Glomerular endothelial cell (primary cell): ENCODE results near the gene SERGEF. TPM values are rescaled to one million over a fixed set of nuclear protein-coding genes. Genes with fewer than 3 reads are reported as not detected.

Source experiments
- DNase-seq: peaks from one replicate; pipeline ENCODE4 v3.0.0-alpha.2; 2011; ENCODE audit warnings: low read depth, low spot score; ENCODE audit errors: extremely low read depth
- total RNA-seq: library from RNA; depleted of rRNA; stranded (reverse); fragments of >200 nt; gene quantifications from 2 replicates; pipeline ENCODE4 v1.2.3, GENCODE V29; 2015

SERGEF gene
- total RNA-seq, 1 donor from 2014 or later = 5.4 TPM

DNA sequence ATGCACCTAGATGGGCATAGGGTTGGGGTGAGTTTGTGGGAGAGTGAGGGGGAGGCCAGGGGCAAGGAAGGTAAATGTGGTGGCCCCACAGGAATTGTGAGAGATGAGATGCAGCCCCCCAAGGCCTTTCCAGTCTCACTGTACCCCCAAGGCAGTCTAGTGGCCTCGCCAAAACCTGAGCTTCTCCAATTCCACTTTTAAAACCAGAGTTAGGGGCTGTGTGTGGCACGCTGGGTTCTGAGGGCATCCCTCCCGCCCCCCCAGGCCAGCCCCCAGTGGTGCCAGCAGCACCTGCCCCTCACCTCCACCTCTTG lies 237.9 kb downstream of the SERGEF start:
- no peak for DNase-seq

DNA sequence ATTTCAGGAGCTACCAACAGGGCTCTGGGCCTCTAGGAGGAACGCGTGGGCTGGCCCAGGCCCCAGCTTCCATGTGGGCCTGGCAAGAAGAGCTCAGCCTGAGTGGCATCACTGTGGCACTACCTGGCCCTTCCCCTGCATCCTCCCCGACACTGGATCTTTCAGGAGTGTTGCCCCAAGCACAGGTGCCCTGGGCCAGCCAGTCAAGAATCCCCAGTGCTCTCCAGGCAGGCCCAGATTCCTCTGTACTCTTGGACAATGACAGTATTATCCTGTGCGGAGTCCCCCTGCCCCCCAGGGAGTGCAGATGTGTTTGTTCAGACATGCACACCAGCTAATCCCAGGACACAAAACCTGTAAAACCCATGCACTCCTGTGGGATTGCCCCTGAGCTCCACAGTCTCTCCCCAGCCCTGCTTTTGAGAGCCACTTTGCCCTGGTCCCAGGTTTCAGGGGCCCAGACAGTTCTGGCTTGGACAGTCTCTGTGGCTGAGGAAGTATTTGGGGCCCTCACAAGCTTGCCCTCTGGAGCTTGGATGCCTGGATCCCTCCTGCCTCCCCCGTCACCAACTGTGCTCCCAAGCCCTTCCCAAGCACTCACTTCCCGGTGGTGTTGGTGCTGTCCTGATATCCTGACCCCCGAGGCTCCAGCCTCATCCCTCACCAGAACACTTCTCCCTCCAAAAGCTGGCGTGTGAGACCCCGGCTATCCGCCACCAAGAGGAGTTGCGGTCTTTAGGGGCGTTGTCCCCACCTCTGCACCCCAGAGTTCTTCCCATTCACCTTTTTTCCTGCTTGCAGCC lies 238.4 kb downstream of the SERGEF start:
- no peak for DNase-seq

DNA sequence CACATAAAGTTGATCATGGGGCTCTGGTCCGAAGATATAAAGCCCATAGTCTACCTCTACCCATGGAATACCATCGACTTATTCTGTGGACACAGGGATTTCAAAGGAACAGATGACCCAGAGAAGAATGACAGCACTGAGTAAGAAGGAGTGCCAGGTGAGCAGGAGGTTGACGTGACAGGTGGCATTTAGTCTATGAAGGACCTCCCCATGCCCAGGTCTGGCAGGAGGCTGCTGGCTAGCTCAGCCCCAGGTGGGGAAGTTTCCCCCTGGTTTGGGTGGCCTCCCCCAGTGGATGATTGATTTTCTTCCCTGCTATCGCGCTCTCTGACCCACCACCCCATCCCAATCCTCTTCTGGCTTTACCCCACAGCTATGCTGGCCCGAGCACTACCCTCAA lies 239.2 kb downstream of the SERGEF start:
- no peak for DNase-seq

DNA sequence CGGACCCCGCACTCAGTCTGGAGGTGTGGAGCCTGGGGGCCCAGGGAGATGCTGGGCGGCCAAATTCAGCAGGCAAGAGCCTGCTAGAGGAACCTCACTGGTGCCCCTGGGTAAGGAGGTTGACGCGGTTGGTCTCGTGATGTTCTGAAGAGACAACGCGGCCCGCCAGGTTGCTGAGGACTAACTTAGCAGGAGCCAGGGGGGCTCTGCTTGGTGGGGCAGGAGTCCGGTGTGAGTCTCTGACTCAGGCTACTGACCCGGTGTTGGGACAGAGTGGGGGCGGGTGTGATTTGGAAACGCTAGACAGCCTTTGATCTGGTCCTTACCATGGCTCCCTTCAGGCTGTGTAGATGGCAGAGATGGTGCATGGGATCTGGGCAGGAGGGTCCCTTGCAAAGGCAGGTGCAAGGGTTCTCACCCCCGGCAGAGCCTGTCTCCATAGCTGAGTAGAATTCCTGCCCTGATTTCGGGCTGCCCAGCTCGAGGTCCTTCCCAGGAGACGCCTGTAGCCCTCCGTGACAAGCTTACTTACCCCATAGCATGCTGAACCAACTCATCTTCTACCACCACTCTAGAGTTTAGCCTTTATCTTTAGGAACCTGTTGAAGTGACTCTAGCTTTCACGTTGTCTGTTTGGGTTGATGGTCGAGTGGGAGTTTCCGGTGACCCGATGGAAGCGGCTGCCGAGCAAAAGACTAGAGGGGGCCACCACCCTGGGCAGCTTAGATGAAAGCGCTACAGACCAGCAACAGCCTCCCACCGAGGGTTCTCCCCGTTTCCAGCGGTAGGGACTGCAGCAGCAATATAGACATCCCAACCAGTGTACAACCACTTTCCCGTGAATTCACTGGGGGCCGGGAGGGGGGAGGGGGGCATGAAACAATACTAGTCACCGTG lies 239.9 kb downstream of the SERGEF start:
- DNase-seq = no peak

DNA sequence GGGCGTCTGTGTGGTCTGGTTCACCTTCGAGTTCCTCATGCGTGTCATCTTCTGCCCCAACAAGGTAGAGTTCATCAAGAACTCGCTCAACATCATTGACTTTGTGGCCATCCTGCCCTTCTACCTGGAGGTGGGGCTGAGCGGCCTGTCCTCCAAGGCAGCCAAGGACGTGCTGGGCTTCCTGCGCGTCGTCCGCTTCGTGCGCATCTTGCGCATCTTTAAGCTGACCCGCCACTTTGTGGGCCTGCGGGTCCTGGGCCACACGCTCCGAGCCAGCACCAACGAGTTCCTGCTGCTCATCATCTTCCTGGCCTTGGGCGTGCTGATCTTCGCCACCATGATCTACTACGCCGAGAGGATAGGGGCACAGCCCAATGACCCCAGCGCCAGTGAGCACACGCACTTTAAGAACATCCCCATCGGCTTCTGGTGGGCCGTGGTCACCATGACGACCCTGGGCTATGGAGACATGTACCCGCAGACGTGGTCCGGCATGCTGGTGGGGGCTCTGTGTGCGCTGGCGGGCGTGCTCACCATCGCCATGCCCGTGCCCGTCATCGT lies 240.9 kb downstream of the SERGEF start:
- no peak for DNase-seq

DNA sequence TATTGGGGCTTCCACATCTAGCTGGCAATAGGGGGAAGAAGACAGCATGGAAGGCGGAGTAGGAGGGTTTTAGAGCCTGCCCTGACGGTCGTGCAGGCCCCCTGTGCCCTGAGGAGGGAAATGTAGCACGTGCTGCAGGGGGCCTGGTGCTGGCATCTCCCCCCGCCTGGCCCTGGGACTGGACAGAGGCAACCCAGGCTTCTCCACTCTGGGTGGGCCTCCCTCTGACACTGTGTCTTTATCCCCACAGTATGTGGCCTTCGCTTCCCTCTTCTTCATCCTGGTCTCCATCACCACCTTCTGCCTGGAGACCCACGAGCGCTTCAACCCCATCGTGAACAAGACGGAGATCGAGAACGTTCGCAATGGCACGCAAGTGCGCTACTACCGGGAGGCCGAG lies 241.4 kb downstream of the SERGEF start:
- no peak for DNase-seq

DNA sequence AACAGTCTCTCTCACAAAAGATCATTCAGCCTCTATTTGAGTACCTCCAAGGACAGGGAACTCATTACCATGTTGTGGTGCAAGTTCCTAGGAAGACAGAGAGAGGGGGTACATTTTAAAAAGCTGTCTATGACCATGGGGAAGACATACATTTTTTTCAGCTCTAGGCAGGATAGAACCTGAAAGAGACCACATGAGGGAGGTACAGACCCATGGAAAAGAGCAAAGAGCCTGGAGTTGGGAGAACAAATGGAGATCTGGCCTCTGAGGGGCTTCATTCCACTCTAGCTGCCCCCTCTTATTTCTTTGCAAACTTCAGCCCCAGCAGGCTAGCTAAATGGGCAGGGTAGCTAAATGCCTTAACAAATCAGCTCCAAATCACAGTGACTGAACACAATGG lies 241.9 kb downstream of the SERGEF start:
- no peak for DNase-seq

DNA sequence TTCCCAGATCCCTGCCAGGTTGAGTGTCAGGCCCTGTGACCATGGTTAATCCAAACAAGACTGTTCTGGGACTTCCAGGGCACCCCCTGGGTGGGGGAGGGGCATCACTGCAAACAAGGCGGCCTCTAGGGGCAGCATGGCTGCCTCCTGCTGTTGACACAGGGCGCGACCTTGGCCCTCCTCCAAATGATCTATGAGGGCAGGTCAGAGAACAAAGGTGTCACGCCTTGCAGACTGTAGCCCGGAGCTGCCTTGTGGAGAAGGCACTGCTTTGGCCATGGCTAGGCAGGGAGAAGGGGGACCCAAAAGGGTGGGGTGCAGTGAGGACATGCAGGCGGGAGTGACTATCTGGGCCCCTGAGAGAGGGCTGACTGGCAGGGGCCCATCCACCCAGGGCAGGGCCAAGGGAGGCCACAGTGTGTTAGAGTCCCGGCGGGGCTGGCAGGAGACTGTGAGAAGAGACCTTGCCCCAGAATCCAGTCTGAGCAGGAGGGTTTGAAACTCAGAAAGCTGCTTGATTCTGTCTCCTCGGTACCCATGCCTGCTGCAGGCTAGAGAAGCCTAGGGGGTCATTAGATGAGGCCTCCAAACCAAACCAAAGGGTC lies 242.7 kb downstream of the SERGEF start:
- no peak for DNase-seq

DNA sequence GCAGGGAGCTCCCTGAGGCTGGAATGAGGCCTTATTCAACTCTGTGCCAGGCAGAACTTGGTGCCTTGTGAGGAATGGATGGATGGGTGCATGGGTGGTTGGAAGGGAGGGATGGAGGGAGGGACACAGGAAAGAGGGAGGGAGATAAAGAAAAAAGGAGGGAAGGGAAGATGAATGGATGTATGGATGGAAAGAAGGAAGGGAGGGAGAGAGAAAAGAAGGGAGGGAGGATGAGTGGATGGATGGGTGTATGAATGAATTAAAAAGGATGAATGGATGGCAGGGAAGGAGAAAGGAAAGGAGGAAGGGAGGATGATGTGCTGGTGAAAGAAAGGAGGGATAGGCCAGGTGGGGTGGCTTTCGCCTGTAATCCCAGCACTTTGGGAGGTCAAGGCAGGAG lies 243.6 kb downstream of the SERGEF start:
- no peak for DNase-seq

DNA sequence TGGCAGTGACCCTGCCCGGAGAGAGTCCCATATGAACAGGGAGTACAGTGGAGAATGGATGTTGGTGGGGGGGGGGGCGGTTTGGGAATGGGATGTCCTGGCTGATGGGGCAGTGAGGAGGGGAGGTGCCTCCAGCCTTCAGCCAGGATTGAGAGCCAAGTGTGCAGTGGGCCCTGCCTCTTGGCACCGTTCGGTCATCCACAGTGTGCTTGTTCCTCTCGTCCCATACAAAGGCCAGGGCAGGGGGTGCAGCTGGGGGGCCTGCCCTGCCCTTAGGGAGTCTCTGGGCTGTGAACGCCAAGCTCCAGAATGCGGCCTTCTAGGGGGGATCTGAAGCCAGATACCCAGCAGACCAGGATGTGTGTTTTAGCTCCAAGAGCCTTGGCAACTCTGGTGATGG lies 244.3 kb downstream of the SERGEF start:
- no peak for DNase-seq

DNA sequence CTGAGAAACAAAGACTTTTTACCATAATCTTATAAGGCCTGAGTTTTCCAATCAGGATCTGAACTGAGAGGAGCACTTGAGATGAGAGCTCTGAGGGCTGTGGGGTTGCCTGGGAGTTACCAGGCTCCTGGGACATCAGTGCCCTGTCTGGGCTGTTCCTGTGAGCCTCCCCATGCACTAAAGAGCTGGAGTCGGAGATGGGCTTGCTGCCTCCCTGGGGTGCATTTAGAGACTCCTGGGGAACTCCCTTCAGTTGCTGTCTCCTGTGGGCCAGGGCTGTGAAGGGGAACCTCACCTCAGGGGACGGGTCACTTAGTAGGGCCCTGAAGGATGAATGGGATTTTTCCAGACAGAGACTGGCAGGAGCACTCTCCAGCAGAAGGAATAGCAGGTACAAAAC lies 244.9 kb downstream of the SERGEF start:
- no peak for DNase-seq

DNA sequence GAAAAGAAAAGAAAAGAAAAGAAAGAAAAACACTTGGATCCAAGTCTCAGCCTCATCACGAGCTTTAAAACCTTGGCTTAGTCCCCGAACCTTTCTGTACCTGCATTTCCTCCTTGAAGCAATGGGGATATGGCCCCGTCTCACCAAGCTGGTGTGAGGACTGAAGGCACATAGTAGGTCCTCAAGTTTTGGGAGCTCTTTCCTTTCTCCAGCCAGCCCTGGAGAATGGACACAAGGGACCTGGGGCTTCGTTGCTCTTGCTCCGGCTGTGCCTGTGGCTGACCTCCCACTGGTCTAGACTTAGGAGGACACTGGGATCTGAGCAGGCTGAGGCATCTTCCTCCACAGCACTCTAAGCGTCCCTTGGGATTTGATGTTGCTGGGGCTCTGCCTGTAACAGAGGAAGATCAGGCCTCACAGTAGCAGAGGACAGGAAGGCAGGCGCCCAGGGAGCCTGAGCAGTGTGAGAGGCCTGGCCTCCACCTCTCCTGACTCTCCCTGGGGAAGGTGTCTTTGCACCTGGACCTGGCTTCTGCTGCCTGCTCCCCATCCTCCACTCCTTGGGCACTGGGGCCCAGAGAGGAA lies 245.5 kb downstream of the SERGEF start:
- no peak for DNase-seq

DNA sequence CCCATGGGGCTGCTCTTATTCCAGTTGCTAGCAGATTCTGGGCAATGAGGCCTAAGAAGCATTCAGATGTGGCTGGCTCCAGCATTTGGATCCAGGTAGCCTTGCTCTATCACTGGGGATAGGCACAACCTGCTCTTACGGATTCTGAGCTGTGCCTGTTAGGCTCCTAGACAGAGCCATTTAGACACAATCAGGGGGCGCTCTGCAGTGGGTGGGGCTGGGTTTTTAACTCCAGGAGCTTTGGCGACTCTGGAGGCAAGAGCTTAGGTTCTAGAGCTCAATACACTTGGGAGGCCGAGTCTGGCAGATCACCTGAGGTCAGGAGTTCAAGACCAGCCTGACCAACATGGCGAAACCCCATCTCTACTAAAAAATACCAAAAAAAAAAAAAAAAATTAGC lies 246.3 kb downstream of the SERGEF start:
- no peak for DNase-seq

DNA sequence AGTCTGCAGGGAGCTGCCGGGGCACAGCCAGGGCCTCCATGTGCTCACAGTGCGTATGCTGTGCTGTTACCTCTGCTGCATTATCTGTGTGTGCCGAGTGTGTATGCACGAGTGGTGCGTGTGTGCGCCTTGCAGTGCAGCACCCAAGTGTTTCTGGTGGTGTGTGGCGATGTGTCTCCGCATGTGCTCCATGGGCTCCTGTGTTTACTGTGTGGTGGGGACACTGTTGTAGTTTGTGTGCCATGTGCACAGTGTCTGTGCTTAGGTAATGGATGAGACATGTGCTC lies 246.8 kb downstream of the SERGEF start:
- DNase-seq = no peak

DNA sequence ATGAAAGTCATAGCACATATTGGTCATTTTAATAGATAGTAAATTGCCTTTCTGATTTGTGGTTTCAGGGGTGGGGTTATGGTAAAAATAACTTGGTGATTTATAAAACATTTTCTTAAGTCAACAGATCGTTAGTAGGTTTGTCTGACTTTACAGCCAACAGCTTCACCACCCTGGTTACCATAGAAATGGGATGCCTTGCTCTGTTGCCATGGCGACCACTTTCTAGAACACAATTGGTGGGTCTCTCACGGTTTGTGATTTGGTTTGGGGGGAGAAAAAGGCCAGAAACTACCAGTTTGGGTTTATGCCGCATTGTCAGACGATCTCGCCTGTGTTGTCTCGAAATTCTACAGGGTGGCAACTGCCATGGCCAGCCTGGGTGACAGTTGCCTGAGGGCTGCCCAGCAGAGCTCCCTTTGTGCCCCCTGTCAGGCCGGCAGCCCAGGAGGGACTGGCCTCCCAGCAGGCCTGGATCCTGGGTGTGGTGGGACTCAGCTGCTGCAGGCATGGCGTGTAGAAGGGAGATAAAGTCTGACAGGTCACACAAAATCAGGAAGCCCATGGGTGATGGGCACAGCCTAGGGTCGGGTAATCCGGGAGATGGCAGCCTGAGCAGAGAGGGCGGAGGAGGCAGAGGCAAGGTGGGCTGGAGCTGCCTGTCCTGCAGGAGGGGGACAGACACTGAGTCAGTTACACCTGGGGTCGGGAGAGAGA lies 247.3 kb downstream of the SERGEF start:
- DNase-seq = no peak

DNA sequence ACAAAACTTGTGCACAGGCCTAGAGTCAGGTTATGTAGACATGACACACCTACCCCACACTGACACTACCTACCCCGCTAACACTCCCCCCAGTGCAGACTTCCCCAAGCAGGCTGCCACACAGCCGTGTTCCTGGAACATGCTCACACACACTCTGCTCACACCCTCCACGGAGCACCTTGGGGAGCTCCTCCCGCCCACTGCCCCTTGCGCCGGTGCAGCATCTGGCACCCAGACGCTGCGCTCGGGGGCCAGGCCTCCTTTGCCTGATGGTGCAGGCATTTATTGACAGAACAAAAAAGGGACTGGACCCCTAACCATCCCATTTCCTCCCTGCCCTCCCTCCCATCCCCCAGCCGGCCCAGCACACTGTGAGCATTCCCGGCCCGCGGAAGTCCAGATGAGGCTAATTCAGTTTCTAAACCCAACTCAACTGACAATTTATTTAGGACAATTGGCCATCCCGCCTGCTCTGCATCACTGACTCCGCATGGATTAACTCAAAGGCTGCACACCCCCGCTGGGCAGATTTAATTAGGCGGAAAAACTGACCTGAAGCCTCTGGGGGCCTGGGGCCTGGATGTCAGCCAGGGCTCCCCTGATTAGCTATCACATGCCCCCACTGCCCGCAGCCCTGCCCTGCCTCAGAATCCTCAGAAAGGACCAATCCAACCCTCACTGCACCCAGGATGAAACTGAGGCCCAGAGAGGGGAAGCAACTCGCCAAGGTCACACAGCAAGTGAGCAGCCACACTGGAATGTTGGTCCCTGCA lies 248.2 kb downstream of the SERGEF start:
- DNase-seq = no peak

DNA sequence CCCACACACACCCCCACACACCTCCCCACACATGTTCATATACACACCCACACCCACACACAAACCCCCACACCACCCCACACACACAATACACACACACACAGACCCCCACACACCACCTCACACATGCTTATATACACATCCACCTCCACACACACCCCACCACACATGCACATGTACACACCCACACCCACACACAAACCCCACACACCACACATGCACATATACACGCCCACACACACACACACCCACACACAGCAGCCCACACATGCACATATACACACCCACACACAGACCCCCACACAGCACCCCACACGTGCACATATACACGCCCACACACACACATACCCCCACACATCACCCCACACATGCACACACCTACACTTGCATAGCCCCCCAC lies 249.1 kb downstream of the SERGEF start:
- no peak for DNase-seq

DNA sequence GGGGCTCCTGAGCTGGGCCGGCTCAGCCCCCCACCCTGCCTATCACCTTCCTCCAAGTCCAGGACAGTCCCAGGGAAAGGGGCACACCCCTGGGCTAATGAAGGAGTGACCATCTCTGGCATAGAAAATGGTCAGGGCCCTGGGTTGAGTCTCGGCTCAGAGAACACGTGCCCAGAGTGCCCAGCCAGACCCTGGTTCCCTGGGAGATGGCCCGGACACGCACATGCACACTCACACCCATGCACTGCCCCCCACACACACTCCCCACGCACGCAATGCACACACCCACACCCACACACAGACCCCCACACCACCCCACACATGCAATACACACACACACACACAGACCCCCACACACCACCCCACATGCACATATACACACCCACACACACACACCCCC lies 249.6 kb downstream of the SERGEF start:
- DNase-seq = no peak

DNA sequence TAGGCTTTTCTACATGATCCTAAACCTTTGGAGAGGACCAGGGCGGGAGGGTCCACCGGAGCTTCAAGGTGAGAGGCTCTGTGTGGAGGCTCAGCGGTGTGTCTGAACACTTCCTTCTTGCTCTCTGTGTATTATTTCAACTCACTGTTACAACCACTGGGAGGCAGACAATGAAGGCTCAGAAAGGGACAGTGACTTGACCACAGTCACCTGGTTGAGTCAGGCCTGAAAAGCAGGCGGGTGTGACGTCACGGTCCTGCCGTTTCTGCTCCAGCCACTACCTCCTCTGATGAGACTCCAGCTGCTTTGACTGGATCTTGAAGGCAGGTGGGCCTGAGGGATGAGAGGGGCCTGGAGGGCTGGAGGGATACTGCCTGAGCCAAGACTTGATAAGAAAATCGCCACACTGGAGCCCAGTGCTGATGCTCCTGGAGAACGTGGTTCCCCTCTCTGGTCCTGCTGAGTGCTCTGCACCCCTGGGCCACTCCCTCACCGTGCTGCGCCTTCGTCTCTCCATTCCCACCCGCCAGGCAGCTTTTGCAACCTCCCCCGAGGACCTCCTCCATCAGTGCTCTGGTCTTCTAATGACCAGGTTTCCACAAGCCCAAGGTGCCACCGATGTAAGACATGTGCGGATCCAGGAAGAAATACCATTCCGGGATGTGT lies 250.4 kb downstream of the SERGEF start:
- DNase-seq = no peak
